DND-41 (cell line): ENCODE results near the gene CLN5.

Source experiments
- EZH2 ChIP-seq: IDR thresholded peaks from 3 replicates; pipeline ENCODE4 v1.6.1; 2012; ENCODE audit warnings: borderline replicate concordance, low read depth, mild to moderate bottlenecking, moderate library complexity, low read length, inconsistent platforms; ENCODE audit not compliant: severe bottlenecking
- TF ChIP-seq, protein P1 (sequence below): IDR thresholded peaks from 2 replicates; pipeline ENCODE4 v1.5.1; 2012; ENCODE audit warnings: borderline replicate concordance, low read length, moderate library complexity, mild to moderate bottlenecking; ENCODE audit not compliant: poor library complexity, severe bottlenecking; ENCODE audit errors: extremely low read depth

DNA sequence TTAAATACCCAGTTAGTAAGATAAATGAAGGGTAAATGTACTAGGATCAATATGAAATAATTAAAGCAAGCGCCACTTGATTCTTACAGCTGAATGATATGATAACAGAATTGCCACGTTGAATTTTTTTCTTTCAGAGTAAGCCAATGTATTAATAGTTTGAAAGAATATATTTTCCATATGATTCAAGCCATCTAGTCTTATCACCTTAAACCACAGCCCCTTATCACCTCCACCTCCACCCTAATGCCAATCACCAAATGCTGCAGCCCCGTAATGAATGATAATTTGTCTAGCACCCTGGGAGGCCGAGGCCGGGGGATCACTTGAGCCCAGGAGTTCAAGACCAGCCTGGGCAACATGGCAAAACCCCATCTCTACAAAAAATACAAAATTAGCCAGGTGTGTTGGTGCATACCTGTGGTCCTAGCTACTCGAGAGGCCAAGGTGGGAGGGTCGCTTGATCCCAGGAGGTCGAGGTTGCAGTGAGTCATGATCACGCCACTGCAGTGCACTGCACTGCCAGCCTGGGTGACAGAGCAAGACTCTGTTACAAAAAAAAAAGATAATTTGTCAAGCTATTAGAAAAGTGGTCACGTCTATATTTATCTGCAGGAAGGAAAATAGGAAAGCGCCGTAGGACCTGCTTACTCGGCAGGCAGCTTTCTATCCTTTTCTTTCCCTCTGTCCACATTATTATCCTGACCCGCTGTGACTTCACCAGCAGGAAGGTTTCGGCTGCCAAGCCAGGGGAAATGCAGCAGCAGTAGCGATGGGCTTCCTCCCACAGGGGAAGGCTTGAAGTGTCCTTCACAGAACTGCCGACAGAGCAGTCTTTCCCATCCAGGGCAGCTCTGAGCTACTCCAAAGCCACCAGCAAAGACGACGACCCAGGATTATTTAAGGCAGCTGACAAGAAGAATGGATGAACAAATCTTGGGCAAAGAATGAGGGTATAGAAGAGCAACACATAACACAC, 19.7 kb upstream of the CLN5 start:
- TF ChIP-seq, protein P1, sequence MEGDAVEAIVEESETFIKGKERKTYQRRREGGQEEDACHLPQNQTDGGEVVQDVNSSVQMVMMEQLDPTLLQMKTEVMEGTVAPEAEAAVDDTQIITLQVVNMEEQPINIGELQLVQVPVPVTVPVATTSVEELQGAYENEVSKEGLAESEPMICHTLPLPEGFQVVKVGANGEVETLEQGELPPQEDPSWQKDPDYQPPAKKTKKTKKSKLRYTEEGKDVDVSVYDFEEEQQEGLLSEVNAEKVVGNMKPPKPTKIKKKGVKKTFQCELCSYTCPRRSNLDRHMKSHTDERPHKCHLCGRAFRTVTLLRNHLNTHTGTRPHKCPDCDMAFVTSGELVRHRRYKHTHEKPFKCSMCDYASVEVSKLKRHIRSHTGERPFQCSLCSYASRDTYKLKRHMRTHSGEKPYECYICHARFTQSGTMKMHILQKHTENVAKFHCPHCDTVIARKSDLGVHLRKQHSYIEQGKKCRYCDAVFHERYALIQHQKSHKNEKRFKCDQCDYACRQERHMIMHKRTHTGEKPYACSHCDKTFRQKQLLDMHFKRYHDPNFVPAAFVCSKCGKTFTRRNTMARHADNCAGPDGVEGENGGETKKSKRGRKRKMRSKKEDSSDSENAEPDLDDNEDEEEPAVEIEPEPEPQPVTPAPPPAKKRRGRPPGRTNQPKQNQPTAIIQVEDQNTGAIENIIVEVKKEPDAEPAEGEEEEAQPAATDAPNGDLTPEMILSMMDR, result no peak
- no peak for TF ChIP-seq EZH2
